Limb (tissue), 2 donors: ENCODE data around the gene OAS1.

Source experiments
- DNase-seq, 2 donors: peaks; one replicate each; pipeline ENCODE4 v3.0.0-alpha.2; 2016; ENCODE audit errors: extremely low spot score in 2 of 2

The OAS1 gene

GRCh38 chr12:112965643-112966042, 58.9 kb downstream of the OAS1 start:
- DNase-seq: no peak

DNA sequence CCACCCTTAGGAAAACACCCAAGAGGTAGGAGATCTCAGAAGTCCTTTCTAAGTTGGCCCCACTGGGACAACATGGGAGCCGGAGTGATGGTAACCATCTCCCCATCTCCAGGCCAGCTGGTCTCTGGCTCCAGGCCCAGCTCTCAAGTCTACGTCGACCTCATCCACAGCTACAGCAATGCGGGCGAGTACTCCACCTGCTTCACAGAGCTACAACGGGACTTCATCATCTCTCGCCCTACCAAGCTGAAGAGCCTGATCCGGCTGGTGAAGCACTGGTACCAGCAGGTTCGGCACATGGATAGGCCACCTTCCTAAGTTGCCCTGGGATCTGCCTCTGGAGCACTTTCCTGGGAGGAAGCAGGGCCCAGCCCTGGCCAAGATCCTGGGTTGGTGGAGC, 60.5 kb downstream of the OAS1 start:
- no peak for DNase-seq

GRCh38 chr12:112967858-112968257, 61.1 kb downstream of the OAS1 start:
- DNase-seq: no peak
